OCI-M1 (cell line): ENCODE results near the gene SYNDIG1.

Source experiments
- DNase-seq: peaks from one replicate; lab custom pipeline; 2025; lab: John Stamatoyannopoulos, UW

SYNDIG1 gene

DNA sequence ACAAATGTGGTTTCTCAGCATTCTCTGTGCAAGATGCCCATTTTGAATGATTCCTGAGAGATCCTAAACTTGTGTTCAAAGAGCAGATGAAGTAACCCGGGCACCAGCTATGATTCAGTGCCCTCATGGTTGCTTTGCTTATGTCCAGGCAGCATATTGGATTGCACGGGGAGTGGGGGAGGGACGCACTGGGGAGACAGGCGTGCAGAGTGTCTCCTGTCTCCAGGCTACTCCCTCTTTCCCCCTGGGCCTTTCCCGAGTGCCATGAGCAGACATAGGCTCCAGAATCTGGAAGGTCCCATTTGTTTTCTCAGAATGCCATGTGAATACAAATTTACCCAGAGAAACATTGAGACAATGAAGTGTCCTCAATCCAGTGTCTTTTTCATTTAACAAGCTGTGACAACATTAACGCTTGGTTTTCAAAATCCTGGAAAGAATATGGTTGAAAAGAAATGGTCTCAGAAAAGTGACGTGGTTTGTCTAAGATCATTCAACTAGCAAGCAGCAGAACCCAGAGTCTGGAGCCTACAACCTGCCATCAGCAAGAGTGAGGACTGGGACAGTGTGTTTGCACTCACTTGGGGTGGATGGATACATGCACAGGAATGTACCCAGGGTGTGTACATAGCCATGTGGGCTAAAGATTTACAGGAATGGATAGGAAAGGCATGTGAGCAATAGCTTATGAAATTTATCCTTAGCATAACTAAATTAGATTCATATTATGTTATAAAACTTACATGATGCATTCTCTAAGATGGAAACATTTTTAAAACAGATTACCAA lies 4.2 kb downstream of the SYNDIG1 start:
- no peak for DNase-seq

DNA sequence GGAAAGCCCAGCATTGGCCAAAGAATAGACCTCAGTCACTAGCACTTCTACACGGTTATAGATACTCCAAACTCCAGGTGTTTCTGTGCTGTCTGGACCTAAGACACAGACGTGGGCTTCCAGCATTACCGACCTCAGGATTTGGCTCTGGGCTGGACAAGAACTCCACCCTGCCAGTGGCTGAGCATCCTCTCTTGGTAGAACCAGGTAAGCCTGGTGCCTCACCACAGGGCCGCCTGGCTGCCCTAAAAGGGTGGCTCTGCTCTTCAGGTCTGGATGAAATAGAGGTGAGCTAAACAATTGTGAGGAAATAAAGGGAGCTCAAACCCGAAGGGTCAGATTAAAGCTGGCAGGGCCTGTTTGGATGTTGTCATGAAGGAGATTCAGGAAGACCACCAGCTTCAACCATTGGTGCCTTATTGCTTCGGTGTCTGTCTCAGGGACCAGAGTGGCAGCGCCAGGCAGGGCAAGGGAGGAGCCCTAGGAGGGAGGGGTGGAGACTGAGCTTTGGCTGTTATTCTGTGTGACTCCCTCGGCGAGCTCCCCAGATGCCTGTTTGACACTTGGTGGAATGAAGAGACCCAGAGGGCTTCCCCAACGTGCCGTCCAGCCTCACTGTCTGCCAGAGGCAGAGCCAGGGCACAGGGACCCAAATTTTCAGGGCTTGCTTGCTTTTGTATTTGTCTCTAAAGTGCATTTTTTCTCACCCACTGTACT lies 8.6 kb downstream of the SYNDIG1 start:
- DNase-seq = no peak

DNA sequence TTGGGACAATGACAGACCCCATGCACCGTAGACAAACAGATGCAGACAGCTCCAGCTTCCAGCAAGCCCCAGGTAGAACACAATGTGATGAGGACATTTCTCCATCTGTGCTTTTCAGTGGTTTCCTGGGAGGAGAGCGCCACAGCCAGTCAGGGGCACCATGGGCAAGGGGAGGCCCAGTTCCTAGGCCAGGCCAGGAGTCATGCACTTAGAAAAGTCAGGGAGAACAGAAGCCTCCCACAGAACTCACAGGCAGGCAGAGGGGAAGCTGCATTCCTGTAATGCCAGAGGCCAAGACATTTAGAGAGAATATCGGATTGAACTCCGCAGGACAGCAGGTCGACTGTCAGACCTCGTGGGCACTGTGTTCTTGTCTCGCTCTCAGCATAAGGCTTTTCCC lies 9.2 kb downstream of the SYNDIG1 start:
- no peak for DNase-seq

DNA sequence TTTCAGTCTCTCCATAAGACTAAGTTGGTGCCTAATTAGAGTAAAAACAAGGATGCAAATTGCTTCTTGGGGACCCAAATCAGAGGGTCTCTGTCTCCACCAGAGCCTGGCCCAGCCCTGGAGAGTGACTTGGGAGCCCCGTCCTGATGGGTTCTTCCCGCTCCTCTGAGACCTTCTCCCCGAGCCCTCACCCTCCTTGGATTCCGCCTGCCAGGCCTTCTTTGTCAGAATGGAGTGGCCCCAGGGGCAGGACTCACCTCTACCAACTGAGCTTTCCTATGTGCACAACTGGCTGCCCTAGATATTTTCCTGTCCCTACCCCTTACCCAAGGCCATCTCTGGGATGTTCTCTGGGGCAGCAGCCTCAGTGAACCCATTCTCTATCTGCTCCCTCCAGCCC lies 9.7 kb downstream of the SYNDIG1 start:
- no peak for DNase-seq

DNA sequence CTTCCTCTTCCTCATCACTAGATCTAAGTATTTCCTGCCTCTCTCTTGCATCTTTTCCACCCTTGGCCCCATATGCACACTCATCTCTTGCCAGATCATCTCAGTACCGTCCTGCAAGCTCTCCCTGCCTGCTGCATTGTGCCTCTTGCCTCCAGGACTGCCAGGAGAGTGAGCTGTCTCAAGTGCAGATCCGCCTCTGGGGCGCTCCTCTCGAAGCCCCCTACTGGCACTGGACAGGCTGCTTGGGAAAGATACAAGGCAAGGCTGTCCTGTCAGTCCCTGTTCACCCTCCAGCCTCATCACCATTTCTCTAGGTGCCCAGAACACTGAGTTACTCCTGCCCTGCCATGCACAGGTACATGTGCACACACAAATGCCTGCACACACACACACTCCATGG lies 10.2 kb downstream of the SYNDIG1 start:
- DNase-seq = no peak

DNA sequence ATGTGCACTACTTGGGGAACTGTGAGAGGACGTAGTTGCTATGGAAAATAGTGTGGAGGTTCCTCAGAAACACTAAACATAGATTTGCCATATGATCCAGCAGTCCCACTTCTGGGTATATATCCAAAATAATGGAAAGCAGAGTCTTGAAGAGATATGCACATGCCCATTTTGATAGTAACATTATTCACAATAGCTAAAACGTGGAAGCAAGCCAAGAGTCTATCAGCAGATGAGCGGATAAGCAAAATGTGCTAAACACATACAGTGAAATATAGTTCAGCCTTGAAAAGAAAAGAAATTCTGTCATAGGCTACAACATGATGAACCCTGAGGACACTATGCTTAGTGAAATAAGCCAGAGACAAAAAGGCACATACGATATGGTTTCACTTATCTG lies 11.1 kb downstream of the SYNDIG1 start:
- DNase-seq = no peak

DNA sequence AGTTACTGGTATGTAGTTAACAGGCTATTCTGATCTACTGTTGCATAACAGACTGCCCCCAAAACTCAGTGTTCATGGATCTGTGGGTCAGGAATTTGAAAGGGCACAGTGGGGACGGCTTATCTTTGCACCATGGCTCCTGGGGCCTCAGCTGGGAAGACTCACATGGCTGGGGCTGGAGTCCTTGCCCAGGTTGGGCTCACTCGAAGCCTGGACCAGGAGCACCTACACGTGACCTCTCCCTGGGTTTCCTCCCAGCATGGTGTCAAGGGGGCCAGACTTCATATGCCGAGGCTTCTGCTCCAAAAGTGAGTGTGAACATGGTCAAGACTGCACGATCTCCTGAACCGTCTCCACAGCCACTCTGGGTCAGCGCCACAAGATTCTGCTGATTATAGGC lies 11.7 kb downstream of the SYNDIG1 start:
- DNase-seq = no peak

DNA sequence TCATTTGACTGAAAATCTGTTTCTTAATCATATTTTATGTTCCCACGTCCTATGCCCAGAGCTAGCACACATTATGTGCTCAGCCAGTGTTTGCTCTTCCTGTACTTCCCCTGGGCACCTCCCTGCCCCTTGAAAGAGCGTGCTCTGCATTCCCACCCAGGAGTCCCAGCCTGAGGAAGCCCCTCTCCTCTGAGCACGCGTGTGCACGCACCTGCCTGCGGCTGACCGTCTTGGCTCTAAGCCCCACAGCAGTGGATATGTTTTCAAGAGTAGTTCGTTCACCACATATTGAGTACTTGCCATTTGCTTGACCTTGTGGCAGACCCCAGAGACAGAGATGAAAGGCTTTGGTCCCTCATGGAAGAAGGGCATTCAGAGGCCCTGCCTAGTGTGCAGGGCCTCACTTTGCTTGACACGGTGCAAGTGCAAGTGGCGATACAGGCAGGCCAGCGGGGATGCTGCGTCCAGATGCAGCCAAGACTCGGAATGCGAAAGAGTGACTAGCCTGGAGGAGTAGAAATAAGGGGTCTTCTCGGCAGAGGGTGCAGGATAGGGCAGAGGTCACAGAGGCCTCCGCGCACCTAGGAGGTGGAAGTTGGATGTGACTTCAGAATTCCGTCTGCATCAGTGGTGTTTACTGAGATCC lies 14.1 kb downstream of the SYNDIG1 start:
- DNase-seq = no peak

DNA sequence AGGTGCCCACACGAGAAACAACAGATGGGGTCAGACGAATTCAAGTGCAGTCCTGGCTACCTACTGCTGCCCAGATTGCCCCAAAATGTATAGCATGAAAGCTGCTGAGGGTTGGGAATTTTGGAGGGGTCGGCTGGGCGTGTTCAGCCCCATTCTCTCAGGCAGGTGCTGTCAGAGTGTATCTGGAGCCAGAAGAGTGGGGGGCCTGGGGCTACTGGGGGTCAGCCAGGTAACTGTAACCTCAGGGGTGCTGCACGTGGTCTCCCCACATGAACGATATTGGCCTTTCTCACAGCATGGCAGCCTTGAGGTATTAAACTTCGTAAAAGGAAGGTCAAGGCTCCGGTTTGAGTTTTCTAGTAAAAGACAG lies 14.6 kb downstream of the SYNDIG1 start:
- no peak for DNase-seq

DNA sequence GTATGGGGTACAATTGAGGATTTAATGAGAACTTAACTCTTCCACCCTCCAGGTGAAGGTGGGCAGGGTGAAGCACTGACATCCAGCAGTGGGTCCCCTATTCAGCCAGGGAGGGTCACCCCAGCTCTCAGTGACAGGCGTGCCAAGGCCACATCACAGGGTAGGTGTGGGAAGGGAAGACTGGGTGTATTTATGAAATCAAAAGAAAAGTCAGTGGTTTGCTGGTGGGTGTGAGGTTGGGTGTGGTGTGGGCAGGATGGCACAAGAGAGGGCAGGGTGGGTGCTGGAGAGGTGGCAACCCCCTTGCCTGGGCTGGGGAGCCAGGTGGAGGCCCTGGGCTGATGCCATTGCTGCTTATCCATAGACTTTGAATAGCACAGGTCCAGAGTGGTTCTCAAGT lies 16.6 kb downstream of the SYNDIG1 start:
- DNase-seq = no peak

DNA sequence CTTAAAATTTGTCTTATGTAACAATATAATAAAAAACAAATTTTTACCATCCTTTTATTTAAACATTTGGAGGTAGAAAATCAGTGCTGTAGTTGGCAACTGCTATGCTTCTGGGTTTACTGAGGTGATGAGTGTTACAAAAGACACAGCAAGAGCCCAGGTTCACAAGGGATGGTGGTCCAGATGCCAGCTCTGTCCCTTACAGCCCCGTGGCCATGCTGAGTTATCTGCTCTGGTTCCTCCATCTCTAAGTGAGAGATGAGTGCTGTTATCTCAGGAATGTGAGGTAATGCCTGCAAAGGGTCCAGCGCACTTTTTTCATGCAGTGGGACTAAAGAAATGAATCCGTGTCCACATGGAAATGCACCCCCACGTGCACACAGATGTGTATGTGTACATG lies 17.8 kb downstream of the SYNDIG1 start:
- no peak for DNase-seq

DNA sequence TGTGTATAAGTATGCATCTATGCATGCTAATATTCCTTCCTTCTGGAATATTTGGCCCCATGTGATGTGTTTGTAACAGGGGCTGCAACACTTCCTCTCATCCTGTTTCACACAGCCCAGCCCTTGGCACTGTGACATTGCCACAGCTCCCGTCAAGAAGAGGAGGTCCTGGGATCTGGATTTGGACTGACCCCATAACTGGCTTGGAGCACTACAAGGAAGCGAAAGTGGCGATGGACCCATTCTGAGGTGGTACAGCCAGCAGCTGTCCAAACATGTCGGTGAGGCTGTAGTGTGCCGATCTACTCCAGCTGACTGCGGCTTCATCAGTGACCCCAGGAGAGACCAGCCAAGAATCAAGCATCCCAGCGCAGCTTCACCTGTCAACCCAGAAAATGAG lies 18.2 kb downstream of the SYNDIG1 start:
- DNase-seq = no peak

DNA sequence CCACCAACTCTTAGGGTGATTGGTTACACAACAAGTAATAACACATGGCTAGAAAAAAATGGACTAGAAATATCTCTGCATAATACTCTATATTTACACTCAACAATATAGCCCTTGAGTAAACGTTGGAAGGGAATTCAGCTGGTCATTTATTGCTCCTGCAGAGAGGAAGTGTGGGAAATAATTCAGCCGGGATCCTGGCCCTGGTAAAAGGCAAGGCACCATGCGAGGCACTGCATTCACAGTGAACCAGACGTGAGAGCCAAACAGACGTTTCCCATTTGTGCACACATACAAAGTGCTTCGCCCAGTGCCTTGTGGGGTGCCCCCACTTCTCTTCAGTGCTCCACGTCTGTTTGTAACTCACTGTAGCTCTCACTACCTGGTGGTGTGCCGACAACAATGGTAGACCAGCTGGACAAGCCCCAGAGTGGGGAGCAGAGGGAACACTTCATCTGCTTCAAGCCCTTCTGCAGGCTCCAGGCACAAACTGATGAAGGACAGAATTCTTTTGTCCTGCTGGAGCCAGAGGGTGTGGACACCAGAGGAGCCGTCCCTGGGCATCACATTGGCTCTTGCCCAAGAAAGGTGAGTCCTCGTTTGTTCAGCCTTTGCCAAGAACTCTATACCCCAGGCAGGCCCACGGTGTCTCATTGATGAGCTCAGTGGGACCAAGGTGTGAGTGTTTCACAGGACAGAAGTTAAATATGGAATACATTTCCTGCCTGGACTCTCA lies 18.8 kb downstream of the SYNDIG1 start:
- DNase-seq = no peak

DNA sequence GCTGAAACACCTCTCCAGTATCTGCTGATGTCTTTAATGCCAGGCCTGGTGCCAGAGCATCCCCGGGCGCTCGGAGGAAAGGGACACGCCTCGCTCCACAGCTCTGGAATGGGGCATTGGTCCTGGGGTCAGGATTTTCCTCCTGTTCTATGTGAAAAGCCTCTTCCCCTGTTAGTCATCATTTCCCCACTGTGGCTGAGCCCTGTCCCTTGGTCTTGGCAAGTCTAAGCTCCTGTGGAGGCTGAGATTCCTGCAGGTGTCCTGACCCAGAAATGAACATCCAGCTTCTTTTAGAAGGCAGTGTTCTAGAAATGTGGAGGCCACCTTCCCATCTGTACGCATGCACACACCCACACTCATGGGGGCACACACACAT lies 19.4 kb downstream of the SYNDIG1 start:
- no peak for DNase-seq

DNA sequence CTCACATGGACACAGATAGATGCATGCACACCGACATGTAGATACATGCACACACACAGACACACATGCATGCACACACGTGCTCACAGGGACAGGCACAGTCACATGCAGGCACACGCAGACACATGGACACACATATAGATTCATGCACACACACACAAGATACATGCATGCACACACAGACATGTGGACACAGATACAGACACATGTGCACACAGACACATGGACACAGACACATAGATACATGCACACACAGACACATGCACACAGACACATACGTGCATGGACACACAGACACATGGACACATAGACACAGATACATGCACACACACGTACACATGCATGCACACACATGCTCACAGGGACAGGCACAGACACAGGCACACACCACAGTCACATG lies 19.8 kb downstream of the SYNDIG1 start:
- no peak for DNase-seq

DNA sequence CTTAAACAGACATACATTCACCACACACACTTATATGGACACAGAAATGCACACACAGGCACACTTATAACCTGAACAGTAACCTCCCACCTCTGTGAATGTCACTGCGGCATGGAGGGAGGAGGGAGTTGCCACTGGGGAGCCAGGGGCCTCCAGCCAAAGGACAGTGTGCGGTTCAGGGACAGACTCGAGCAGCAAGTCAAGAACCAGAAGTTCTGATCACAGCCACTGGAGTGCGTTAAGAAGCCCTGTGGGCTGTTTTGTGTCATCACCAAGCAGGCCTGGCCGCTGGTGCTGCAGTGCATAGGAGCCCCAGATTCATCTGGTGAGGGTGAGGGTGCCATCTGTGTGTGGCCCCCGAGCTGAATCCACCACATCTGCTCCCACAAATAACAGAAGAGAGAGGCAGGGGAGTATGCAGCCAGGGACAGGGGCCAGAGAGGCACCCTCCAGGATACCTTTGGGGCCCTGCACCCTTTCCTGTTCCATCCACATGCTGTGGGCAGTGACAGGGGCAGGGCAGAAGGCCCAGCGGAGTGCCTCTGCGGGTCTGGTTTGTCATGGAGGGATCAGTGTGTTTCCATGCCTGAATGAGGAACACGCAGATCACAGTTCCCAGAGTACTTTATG lies 20.3 kb downstream of the SYNDIG1 start:
- DNase-seq = no peak

DNA sequence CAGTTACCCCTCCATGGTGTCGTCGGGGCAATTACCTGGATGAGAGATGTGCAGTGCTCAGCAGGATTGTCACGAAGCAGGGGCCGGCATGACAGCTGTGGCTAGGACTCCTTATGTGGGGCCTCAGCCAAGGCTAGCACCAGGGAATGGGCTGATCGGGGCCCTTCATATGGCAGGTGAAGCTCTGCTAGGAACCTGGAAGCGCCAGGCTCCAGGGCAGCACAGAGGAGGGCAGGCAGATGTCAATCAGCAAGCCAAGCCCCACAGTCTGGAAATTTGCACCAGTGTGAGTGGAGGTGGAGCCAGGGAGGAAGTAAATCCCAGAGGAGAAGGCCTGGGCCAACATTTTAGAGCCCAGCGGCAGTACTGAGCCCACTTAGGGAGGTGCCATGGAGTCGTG lies 21.2 kb downstream of the SYNDIG1 start:
- DNase-seq = no peak

DNA sequence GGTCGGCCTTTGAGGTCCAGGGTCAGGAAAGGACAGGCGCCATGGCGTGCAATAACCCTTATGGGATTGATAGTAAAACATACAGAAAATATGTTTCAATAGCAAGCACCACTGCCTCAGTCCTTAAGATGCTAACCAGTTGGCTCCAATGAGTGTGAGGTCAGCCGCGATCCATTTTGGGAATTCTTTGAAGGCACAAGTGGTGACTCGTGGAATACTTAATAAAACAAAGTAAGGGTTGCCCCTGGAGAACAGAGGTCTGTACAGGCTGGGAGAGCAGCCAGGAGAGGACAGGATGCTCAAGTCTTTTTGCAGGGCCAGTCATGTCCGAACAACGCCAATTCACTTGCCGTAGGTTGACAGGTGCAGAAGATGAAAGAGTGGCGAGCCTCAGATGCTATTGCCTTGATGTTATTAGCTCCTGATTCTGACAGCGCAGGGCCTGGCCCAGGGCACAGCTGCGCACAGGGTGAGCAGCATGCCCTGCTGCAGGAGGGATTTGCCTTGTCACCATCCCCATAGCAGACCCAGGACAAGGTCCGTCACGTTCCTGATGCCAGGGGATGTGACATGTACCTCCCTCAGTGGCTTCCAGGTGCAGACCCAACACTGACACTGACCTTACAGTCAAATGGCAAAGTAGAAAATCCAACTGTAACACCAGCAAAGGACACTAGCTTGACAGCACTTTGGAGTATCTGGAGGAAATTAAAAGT lies 21.8 kb downstream of the SYNDIG1 start:
- DNase-seq = no peak

DNA sequence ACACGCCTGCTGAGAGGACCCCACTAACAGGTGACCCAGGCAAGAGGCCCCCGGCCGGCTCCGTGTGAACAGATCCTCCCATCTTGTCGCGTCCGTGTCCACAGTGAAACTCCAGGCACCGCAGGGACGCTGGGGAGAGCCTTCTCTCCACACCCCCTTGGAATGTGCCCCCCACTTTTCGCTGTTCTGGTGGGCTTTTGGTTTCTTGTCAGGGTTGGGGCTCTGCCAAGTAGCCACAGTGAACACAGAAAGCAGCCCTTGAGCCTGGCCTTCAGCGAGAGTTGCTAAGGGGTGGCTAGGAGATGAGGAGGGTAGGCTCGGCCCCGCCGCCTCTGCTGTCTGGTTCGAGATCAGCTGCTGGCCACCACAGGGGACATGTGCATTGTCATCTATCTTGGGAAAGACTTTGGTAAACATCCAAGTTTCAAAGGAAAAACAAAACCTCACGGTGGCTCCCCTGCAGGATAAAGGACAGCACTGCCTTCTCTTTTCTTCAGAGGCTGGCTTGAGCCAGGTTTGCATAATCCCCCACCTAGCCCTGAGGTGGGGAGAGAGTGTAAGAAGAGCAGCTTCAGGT lies 22.7 kb downstream of the SYNDIG1 start:
- no peak for DNase-seq

DNA sequence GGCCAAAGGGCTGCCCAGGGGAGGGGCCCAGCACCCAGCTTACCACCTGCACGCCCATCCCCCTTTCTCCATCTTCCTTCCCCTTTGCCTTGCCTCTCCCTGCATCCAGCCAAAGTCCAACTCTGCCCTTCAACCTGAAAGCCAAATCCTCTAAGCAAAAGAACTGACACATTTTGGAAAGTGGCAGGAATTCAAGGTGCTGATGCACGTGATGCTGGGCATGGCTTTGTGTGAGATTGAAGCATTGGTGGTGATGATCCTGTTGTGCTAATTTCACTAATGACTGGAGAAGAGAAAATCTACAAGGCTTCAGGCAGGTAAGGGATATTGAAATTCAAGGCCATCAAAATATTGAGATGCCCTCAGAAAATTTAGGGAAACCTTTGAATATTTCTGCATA lies 23.3 kb downstream of the SYNDIG1 start:
- DNase-seq = no peak

DNA sequence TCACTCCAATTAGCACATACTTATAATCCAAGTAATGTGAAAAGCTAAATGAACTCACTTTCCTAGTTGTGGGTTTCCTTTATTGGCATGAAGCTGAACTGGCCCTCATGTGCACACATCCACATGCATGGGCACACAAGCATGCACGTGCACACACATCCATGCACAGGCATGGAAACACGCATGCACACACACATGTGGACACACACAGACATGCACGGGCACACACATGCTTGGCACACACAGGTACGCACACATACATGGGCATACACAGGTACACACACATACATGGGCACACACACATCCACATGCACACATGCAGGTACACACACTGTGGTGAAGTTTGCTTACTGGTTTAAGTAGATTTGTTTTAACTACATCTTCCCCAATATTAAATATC lies 23.8 kb downstream of the SYNDIG1 start:
- DNase-seq = no peak
